Activated CD8-positive, alpha-beta memory T cell treated with anti-CD3 and anti-CD28 coated beads for 36 hours (primary cell): Measurements from ENCODE around the gene CHST1. TPM values are rescaled to one million over a fixed set of nuclear protein-coding genes. Genes with fewer than 3 reads are reported as not detected.

Experiments
- total RNA-seq, 2 experiments: library from RNA; stranded (reverse); gene quantifications; one replicate each; pipeline ENCODE4 v1.2.3, GENCODE V29; 2021

Gene CHST1
- total RNA-seq, 2 experiments from 2014 or later: 0.63 to 0.80 TPM

Other genes starting within 250 kb of the CHST1 start
- 10 to 100 TPM; 14.5 to 16.3 TPM for gene SLC35C1, start 139.5 kb upstream of the CHST1 start, total RNA-seq
- gene CRY2, start 181.9 kb upstream of the CHST1 start, total RNA-seq: 10 to 100 TPM; 14.3 to 14.7 TPM
- 1 to 10 TPM in 1 of 2 experiments, under 1 TPM in 1; 0.91 to 1.0 TPM for gene MAPK8IP1, start 220.0 kb upstream of the CHST1 start, total RNA-seq
- 1 to 10 TPM; 1.1 to 1.2 TPM for gene FREY1, start 241.6 kb upstream of the CHST1 start, total RNA-seq